ENCODE data around the gene CAV2. TPM values are rescaled to one million over a fixed set of nuclear protein-coding genes. Genes with fewer than 3 reads are reported as not detected.

The CAV2 gene
- total RNA-seq, 2 donors from 2014 or later: 180 to 278 TPM

- no peak for DNase-seq (ENCODE audit: low spot score)
- Histone ChIP-seq H3K9me3 (no peaks in the 10 kb centered on the region), H3K27ac (peak overlapping the region; percentile 98 to 99), H3K4me1 (peaks cover 0 to 32% of the 10 kb centered on the region in 2 donors), H3K4me3 (peak overlapping the region; percentile 75 to 88), H3K27me3 (no peaks in the 10 kb centered on the region), H3K36me3 (peaks cover 75% of the 10 kb centered on the region)
- TF ChIP-seq CTCF (IDR thresholded peaks at IDR 0.05): no peak
Observed at GRCh38 chr7:116529250-116529649, 29.7 kb downstream of the CAV2 start.

GRCh38 chr7:116530107-116530820 is 30.7 kb downstream of the CAV2 start:
- Histone ChIP-seq H3K9me3 (no peaks in the 10 kb centered on the region), H3K36me3 (peaks cover 83% of the 10 kb centered on the region), H3K27me3 (no peaks in the 10 kb centered on the region), H3K4me1 (peaks cover 0 to 38% of the 10 kb centered on the region in 2 donors), H3K27ac (peak overlapping the region; percentile 37 to 99), H3K4me3 (peak overlapping the region; percentile 34 to 88)
- no peak for DNase-seq (ENCODE audit: low spot score)
- no peak for TF ChIP-seq CTCF (IDR thresholded peaks at IDR 0.05)

GRCh38 chr7:116532102-116532688 is 32.7 kb downstream of the CAV2 start:
- peak overlapping the region in 1 of 2 donors; percentile 36 for H3K27ac ChIP-seq
- no peaks in the 10 kb centered on the region for H3K27me3 ChIP-seq
- no peak for TF ChIP-seq CTCF (IDR thresholded peaks at IDR 0.05)
- H3K9me3 ChIP-seq: no peaks in the 10 kb centered on the region
- DNase-seq (ENCODE audit: low spot score): no peak
- peaks cover 0 to 53% of the 10 kb centered on the region in 2 donors for H3K4me1 ChIP-seq
- H3K36me3 ChIP-seq: peaks cover 90% of the 10 kb centered on the region
- H3K4me3 ChIP-seq: no peak overlapping the region

- no peak overlapping the region for H3K4me3 ChIP-seq
- H3K27ac ChIP-seq: peak overlapping the region; percentile 49 to 72
Observed at GRCh38 chr7:116534790-116535189, 35.3 kb downstream of the CAV2 start.

GRCh38 chr7:116535416-116535815 is 35.9 kb downstream of the CAV2 start:
- H3K27ac ChIP-seq: peak overlapping the region; percentile 49 to 72
- no peaks in the 10 kb centered on the region for H3K27me3 ChIP-seq
- DNase-seq (ENCODE audit: low spot score): no peak
- TF ChIP-seq CTCF (IDR thresholded peaks at IDR 0.05): no peak
- H3K4me1 ChIP-seq: peaks cover 0 to 62% of the 10 kb centered on the region in 2 donors
- no peak overlapping the region for H3K4me3 ChIP-seq
- H3K36me3 ChIP-seq: peaks cover 82% of the 10 kb centered on the region
- H3K9me3 ChIP-seq: no peaks in the 10 kb centered on the region

More at GRCh38 chr7:116534790-116535189, 35.3 kb downstream of the CAV2 start:
- H3K27me3 ChIP-seq: no peaks in the 10 kb centered on the region
- peaks cover 87% of the 10 kb centered on the region for H3K36me3 ChIP-seq
- peaks cover 0 to 60% of the 10 kb centered on the region in 2 donors for H3K4me1 ChIP-seq
- H3K9me3 ChIP-seq: no peaks in the 10 kb centered on the region
- TF ChIP-seq CTCF (IDR thresholded peaks at IDR 0.05): no peak
- DNase-seq (ENCODE audit: low spot score): no peak

Measured in right atrium auricular region (tissue), 2 donors.